ENCODE measurements around the gene RALA.
"Not testable (repeated sequence)": the region's sequence is repeated elsewhere in the genome, so short reads cannot be mapped to it uniquely, and the experiment has no call there.

RALA gene

DNA sequence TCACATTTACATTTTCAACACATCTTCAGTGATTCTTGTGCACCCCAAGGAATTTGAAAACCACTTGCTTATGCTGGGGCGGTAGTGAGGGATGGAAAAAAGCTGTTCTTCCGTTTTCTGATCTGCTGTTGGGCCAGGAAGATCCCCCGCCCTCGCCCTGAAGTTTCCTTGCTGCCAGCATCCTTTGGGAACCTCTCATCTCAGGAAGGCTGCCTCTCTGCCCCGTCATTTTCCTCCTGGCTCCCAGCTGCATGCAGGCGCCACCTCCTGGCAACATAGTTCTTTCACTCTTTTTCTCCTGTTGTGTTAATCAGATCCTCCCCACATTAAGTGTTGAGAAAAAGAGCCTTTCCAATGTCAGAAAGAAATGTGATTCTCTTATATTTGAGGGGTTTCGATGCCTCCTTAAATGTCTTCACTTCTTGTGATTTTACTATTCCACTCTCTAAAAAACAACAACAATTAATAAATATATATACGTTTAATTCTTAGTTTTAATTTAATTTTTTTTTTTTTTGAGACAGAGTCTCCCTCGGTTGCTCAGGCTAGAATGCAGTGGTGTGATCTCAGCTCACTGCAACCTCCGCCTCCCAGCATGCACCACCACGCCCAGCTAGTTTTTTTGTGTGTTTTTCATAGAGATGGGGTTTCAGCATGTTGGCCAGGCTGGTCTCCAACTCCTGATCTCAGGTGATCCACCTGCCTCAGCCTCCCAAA is 122.9 kb downstream of the RALA start:
- TF ChIP-seq SPI1 (IDR thresholded peaks at IDR 0.05; ENCODE audit: low read depth, low read length) (no peak), POU2F2 (IDR thresholded peaks at IDR 0.05; ENCODE audit: low read depth, low read length) (no peak), PAX5 (IDR thresholded peaks at IDR 0.05; ENCODE audit: insufficient read depth, low read length, severe bottlenecking) (no peak), POLR2A (IDR thresholded peaks at IDR 0.05; ENCODE audit: low read depth, low read length) (no peak), POLR2AphosphoS5 (IDR thresholded peaks at IDR 0.05; ENCODE audit: low read depth, low read length) (no peak), TAF1 (IDR thresholded peaks at IDR 0.05; ENCODE audit: low read depth, low read length) (no peak)
- DNase-seq (ENCODE audit: insufficient read length, low spot score) (no peak), FAIRE-seq (peak; percentile 84)

DNA sequence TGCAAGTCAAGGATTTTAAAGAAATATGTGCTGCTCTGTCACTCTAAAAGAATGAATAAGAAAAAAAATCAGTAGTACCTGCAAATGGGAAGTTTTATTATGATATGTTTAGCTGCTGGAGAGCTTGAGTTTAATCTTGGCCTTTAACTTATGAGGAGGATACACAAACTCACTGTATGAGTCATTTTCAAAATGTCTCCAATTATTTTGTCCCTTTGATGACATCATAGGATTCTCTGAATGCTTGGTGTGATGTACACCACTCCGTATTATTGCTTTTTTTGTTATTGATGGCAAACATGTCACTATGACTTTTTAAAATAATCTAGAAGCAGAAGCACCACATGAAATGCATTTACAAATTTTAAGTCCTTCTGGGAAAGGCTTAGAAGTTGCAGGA is 125.8 kb downstream of the RALA start:
- TF ChIP-seq SPI1 (IDR thresholded peaks at IDR 0.05; ENCODE audit: low read depth, low read length): no peak
- TF ChIP-seq POLR2AphosphoS5 (IDR thresholded peaks at IDR 0.05; ENCODE audit: low read depth, low read length): no peak
- no peak for TF ChIP-seq TAF1 (IDR thresholded peaks at IDR 0.05; ENCODE audit: low read depth, low read length)
- TF ChIP-seq PAX5 (IDR thresholded peaks at IDR 0.05; ENCODE audit: insufficient read depth, low read length, severe bottlenecking): no peak
- TF ChIP-seq POU2F2 (IDR thresholded peaks at IDR 0.05; ENCODE audit: low read depth, low read length): no peak
- TF ChIP-seq POLR2A (IDR thresholded peaks at IDR 0.05; ENCODE audit: low read depth, low read length): no peak
- no peak for DNase-seq (ENCODE audit: insufficient read length, low spot score)
- no peak for FAIRE-seq

DNA sequence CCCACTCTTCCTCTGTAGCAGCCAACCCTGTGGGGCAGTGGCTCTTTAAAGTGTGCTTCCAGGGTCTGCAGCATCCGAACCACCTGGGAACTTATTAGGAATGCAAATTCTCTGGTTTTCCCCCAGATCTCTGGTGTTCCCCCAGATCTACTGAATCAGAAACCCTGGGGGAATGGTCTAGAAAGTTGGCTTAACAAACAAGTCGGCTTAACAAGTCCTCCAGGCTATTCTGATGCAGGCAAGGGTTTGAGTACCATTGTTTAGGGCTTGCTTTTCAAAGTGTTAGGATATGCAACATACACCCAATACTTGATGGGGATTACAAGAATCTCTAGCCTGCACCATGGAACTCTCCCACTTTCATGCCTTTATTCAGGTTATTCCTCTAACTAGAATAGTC is 126.3 kb downstream of the RALA start:
- FAIRE-seq: no peak
- no peak for DNase-seq (ENCODE audit: insufficient read length, low spot score)
- TF ChIP-seq POLR2A (IDR thresholded peaks at IDR 0.05; ENCODE audit: low read depth, low read length) (no peak), POLR2AphosphoS5 (IDR thresholded peaks at IDR 0.05; ENCODE audit: low read depth, low read length) (no peak), SPI1 (IDR thresholded peaks at IDR 0.05; ENCODE audit: low read depth, low read length) (no peak)

DNA sequence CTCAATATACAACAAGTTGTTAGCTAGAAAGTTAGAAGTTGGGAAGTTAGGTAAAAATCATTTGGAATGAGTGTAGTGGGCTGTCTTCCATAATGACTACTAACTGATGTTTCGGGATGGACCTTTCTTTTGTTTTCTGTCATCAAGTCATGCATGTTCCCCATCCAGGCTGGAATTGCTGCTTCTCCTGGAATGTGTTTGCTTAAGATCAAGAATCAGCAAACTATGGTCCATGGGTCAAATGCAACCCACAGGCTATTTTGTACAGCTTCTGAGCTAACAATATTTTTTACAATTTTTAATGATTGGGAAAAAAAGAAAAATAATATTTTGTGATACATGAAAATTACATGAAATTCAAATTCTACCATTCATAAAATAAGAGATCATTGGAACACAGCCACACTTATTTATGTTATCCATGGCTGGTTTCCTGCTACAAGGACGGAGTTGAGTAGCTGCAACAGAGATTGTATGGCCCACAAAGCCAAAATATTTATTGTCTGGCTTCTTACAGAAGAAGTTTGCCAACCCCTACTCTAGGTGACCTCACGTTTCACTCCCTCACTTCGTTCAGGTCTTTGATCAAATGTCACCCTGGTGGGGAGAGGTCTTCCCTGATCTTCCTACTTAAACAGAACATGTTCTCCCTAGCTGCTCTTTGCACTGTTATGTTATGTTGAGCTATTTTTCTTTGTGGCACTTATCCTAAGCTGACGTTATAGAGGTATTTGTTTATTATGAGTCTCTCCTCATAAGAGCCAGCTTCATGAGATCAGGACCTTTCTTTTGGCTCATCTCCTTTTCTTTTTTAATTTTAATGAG is 127.1 kb downstream of the RALA start:
- no peak for TF ChIP-seq POU2F2 (IDR thresholded peaks at IDR 0.05; ENCODE audit: low read depth, low read length)
- TF ChIP-seq PAX5 (IDR thresholded peaks at IDR 0.05; ENCODE audit: insufficient read depth, low read length, severe bottlenecking): no peak
- no peak for TF ChIP-seq POLR2AphosphoS5 (IDR thresholded peaks at IDR 0.05; ENCODE audit: low read depth, low read length)
- no peak for TF ChIP-seq POLR2A (IDR thresholded peaks at IDR 0.05; ENCODE audit: low read depth, low read length)
- DNase-seq (ENCODE audit: insufficient read length, low spot score) (no peak), FAIRE-seq (no peak)

DNA sequence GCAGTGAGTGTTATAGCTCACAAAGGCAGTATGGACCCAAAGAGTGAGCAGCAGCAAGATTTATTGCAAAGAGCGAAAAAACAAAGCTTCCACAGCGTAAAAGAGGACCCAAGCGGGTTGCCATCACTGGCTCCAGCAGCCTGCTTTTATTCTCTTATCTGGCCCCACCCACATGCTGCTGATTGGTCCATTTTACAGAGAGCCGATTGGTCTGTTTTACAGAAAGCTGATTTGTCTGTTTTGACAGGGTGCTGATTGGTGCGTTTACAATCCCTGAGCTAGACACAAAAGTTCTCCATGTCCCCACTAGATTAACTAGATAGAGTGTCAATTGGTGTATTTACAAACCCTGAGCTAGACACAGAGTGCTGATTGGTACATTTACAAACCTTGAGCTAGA is 129.9 kb downstream of the RALA start:
- FAIRE-seq; DNase-seq (ENCODE audit: insufficient read length, low spot score): not testable (repeated sequence)

DNA sequence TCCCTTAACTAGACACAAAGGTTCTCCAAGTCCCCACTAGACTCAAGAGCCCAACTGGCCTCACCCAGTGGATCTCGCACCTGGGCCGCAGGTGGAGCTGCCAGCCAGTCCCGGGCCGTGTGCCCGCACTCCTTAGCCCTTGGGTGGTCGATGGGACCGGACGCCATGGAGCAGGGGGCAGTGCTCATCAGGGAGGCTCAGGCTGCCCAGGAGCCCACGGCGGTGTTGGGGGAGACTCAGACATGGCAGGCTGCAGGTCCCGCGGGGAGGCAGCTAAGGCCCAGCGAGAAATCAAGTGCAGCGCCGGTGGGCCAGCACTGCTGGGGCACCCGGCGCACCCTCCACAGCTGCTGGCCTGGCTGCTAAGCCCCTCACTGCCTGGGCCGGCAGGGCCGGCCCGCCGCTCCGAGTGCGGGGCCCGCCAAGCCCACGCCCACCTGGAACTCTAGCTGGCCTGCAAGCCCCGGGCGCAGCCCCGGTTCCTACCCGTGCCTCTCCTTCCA is 130.5 kb downstream of the RALA start:
- FAIRE-seq (no peak), DNase-seq (ENCODE audit: insufficient read length, low spot score) (no peak)
- TF ChIP-seq POU2F2 (IDR thresholded peaks at IDR 0.05; ENCODE audit: low read depth, low read length) (no peak), POLR2AphosphoS5 (IDR thresholded peaks at IDR 0.05; ENCODE audit: low read depth, low read length) (no peak), TAF1 (IDR thresholded peaks at IDR 0.05; ENCODE audit: low read depth, low read length) (no peak), POLR2A (IDR thresholded peaks at IDR 0.05; ENCODE audit: low read depth, low read length) (no peak), PAX5 (IDR thresholded peaks at IDR 0.05; ENCODE audit: insufficient read depth, low read length, severe bottlenecking) (no peak), SPI1 (IDR thresholded peaks at IDR 0.05; ENCODE audit: low read depth, low read length) (no peak)

- no peak for DNase-seq (ENCODE audit: insufficient read length, low spot score)
- no peak for FAIRE-seq
- TF ChIP-seq POLR2A (IDR thresholded peaks at IDR 0.05; ENCODE audit: low read depth, low read length) (no peak), TAF1 (IDR thresholded peaks at IDR 0.05; ENCODE audit: low read depth, low read length) (no peak), PAX5 (IDR thresholded peaks at IDR 0.05; ENCODE audit: insufficient read depth, low read length, severe bottlenecking) (no peak), POLR2AphosphoS5 (IDR thresholded peaks at IDR 0.05; ENCODE audit: low read depth, low read length) (no peak)
Observed at GRCh38 chr7:39754326-39755120, 131.2 kb downstream of the RALA start.

DNA sequence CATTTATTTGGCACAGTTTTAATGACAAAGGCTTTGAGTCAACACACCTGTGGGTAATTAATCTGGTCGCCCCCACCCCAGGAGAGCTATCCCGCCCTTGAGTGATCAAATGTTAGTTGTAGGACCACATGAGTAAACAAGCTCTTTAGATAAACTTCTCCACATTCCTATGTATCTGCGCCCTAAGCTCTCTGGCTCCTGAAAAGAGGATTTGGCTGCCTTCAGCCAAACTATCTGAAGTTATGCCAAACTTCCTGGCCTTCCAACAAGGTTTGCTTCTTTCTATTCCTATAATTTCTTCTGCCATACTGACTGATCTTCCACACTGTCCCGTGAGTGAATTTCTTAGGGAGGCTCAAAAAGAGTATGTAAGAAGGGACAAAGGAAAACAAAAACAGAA is 134.2 kb downstream of the RALA start:
- DNase-seq (ENCODE audit: insufficient read length, low spot score): no peak
- no peak for TF ChIP-seq TAF1 (IDR thresholded peaks at IDR 0.05; ENCODE audit: low read depth, low read length)
- TF ChIP-seq POLR2AphosphoS5 (IDR thresholded peaks at IDR 0.05; ENCODE audit: low read depth, low read length): no peak
- TF ChIP-seq PAX5 (IDR thresholded peaks at IDR 0.05; ENCODE audit: insufficient read depth, low read length, severe bottlenecking): no peak
- TF ChIP-seq POU2F2 (IDR thresholded peaks at IDR 0.05; ENCODE audit: low read depth, low read length): no peak
- no peak for TF ChIP-seq POLR2A (IDR thresholded peaks at IDR 0.05; ENCODE audit: low read depth, low read length)
- TF ChIP-seq SPI1 (IDR thresholded peaks at IDR 0.05; ENCODE audit: low read depth, low read length): no peak
- FAIRE-seq: no peak
